Ishikawa (cell line): Measurements from ENCODE around the gene TC2N.

ENCODE experiments used
- CEBPB ChIP-seq: IDR thresholded peaks from 2 replicates; pipeline ENCODE4 v1.6.1; 2012
- CREB1 ChIP-seq: IDR thresholded peaks from 2 replicates; pipeline ENCODE4 v1.6.1; 2012; ENCODE audit warnings: low read depth
- EGR1 ChIP-seq: IDR thresholded peaks from 2 replicates; pipeline ENCODE4 v1.6.1; 2012
- EP300 ChIP-seq: IDR thresholded peaks from 2 replicates; pipeline ENCODE4 v1.6.1; 2012; ENCODE audit warnings: borderline replicate concordance
- FOXM1 ChIP-seq: IDR thresholded peaks from 2 replicates; pipeline ENCODE4 v1.6.1; 2012; ENCODE audit warnings: low read depth, borderline replicate concordance
- MAX ChIP-seq: IDR thresholded peaks from 2 replicates; pipeline ENCODE4 v1.6.1; 2012
- NFIC ChIP-seq: IDR thresholded peaks from 2 replicates; pipeline ENCODE4 v1.6.1; 2012
- RAD21 ChIP-seq: IDR thresholded peaks from 2 replicates; pipeline ENCODE4 v1.6.1; 2012; ENCODE audit warnings: low read depth
- REST ChIP-seq: IDR thresholded peaks from 2 replicates; pipeline ENCODE4 v1.6.1; 2012; ENCODE audit warnings: low read depth, mild to moderate bottlenecking
- TAF1 ChIP-seq: IDR thresholded peaks from 2 replicates; pipeline ENCODE4 v1.6.1; 2012; ENCODE audit warnings: low read depth, mild to moderate bottlenecking
- TCF12 ChIP-seq: IDR thresholded peaks from 2 replicates; pipeline ENCODE4 v1.6.1; 2012; ENCODE audit warnings: low read depth
- TEAD4 ChIP-seq: IDR thresholded peaks from 2 replicates; pipeline ENCODE4 v1.6.1; 2012
- USF1 ChIP-seq: IDR thresholded peaks from 2 replicates; pipeline ENCODE4 v1.6.1; 2012
- YY1 ChIP-seq: IDR thresholded peaks from 2 replicates; pipeline ENCODE4 v1.6.1; 2012; ENCODE audit warnings: low read depth
- ZBTB7A ChIP-seq: IDR thresholded peaks from 2 replicates; pipeline ENCODE4 v1.6.1; 2012; ENCODE audit warnings: low read depth

The TC2N gene

GRCh38 chr14:91885839-91886238, 18.5 kb upstream of the TC2N start:
- TF ChIP-seq TEAD4 (no peak), CREB1 (no peak), MAX (no peak), ZBTB7A (no peak)

- no peak for TF ChIP-seq TEAD4
- TF ChIP-seq REST: no peak
- no peak for TF ChIP-seq TCF12
- no peak for TF ChIP-seq CREB1
Measured at GRCh38 chr14:91885113-91885712, 17.9 kb upstream of the TC2N start.

GRCh38 chr14:91884664-91885063, 17.3 kb upstream of the TC2N start:
- TF ChIP-seq TEAD4: no peak
- TF ChIP-seq NFIC: no peak
- TF ChIP-seq MAX: no peak
- TF ChIP-seq USF1: no peak
- TF ChIP-seq FOXM1: no peak
- TF ChIP-seq CEBPB: no peak
- no peak for TF ChIP-seq RAD21
- TF ChIP-seq REST: no peak
- no peak for TF ChIP-seq EP300
- TF ChIP-seq TCF12: no peak
- no peak for TF ChIP-seq CREB1
- no peak for TF ChIP-seq ZBTB7A
- no peak for TF ChIP-seq EGR1
- TF ChIP-seq TAF1: no peak
- no peak for TF ChIP-seq YY1

- TF ChIP-seq USF1: no peak
- no peak for TF ChIP-seq ZBTB7A
- TF ChIP-seq CEBPB: no peak
- no peak for TF ChIP-seq EGR1
- TF ChIP-seq TAF1: no peak
- TF ChIP-seq FOXM1: no peak
- TF ChIP-seq YY1: no peak
- TF ChIP-seq RAD21: no peak
- no peak for TF ChIP-seq REST
- TF ChIP-seq NFIC: no peak
- no peak for TF ChIP-seq EP300
- TF ChIP-seq MAX: no peak
- no peak for TF ChIP-seq CREB1
- no peak for TF ChIP-seq TEAD4
- TF ChIP-seq TCF12: no peak
Measured at GRCh38 chr14:91883753-91884152, 16.4 kb upstream of the TC2N start.
